Esophagus muscularis mucosa (tissue), 4 donors: ENCODE results near the gene ALAD. TPM values are rescaled to one million over a fixed set of nuclear protein-coding genes. Genes with fewer than 3 reads are reported as not detected.

Source experiments
- DNase-seq: peaks from one replicate; pipeline ENCODE4 v3.0.0-alpha.2; 2017; ENCODE audit errors: extremely low spot score
- H3K27ac ChIP-seq, 4 donors: fragments of 200-600 bp; sonication (generic); replicated peaks in 1 of 4; 1 replicate in 3 of 4; 2 replicates in 1 of 4; pipeline ENCODE4 v1.5.1; 2016 to 2019; ENCODE audit warnings: mild to moderate bottlenecking in 1 of 4
- H3K27me3 ChIP-seq, 4 donors: fragments of 200-600 bp; sonication (generic); one replicate each; pipeline versions ENCODE4 v1.5.1 to v1.6.0; 2016 to 2019
- H3K36me3 ChIP-seq, 4 donors: fragments of 200-600 bp; sonication (generic); one replicate each; pipeline ENCODE4 v1.5.1; 2016 to 2019
- H3K4me1 ChIP-seq, 4 donors: fragments of 200-600 bp; sonication (generic); one replicate each; pipeline ENCODE4 v1.5.1; 2016 to 2019
- H3K4me3 ChIP-seq, 4 donors: fragments of 200-600 bp; sonication (generic); 1 replicate in 2 of 4; 2 replicates in 2 of 4; pipeline ENCODE4 v1.5.1; 2016 to 2019; ENCODE audit warnings: mild to moderate bottlenecking in 4 of 4, moderate library complexity in 1 of 4
- H3K9me3 ChIP-seq, 4 donors: fragments of 200-600 bp; sonication (generic); 1 replicate in 3 of 4; 2 replicates in 1 of 4; pipeline ENCODE4 v1.5.1; 2016 to 2019
- CTCF ChIP-seq, 3 experiments: fragments of 200-600 bp in 2 of 3; fragments of 450-650 bp in 1 of 3; sonication (generic) in 2 of 3; IDR thresholded peaks; one replicate each; pipeline ENCODE4 v1.5.1; 2017 to 2019; ENCODE audit warnings: antibody characterized with exemption in 3 of 3, mild to moderate bottlenecking in 2 of 3, moderate library complexity in 1 of 3
- EP300 ChIP-seq: sonication (generic); formaldehyde crosslinking; IDR thresholded peaks from one replicate; pipeline ENCODE4 v1.6.1; 2017; ENCODE audit warnings: antibody characterized with exemption
- POLR2A ChIP-seq: fragments of 450-650 bp; IDR thresholded peaks from one replicate; pipeline ENCODE4 v1.6.1; 2017; ENCODE audit warnings: antibody characterized with exemption, moderate library complexity, mild to moderate bottlenecking, low read depth
- POLR2AphosphoS5 ChIP-seq, 2 donors: sonication (generic); formaldehyde crosslinking; IDR thresholded peaks; one replicate each; pipeline ENCODE4 v1.6.1; 2017; ENCODE audit warnings: antibody characterized with exemption in 2 of 2
- WGBS: methylation state at CpG from one replicate; pipeline ENCODE4 v1.1.5; 2018; 5-methylcytosine and 5-hydroxymethylcytosine counted together
- intact Hi-C: fragments of 100-400 bp; cut with DNase I; formaldehyde crosslinking; loops from one replicate; pipeline ENCODE4 v1.15.1; 2023
- total RNA-seq, 4 donors: library from RNA; depleted of rRNA; stranded (reverse); fragments of >200 nt; gene quantifications; one replicate each; pipeline versions ENCODE4 v1.1.0 to v1.2.1, GENCODE V29; 2016

The ALAD gene
- total RNA-seq, 4 donors from 2014 or later, result 18.2 to 31.1 (median 28.6) TPM

- H3K4me3 ChIP-seq, result no peak overlapping the region
- peaks cover 26 to 43% (median 32%) of the 10 kb centered on the region in 4 donors for H3K4me1 ChIP-seq
- TF ChIP-seq CTCF (IDR thresholded peaks at IDR 0.05), result no peak
- no peak for TF ChIP-seq POLR2AphosphoS5 (IDR thresholded peaks at IDR 0.05)
- TF ChIP-seq POLR2A, result no peak
- no peak for TF ChIP-seq EP300
- peaks cover 4 to 19% (median 15%) of the 10 kb centered on the region in 4 donors for H3K36me3 ChIP-seq
- intact Hi-C loops, result loop anchor here (5.0 to 10.0 kb wide), 4 partner anchors 51 to 254 kb away; partner anchors contain the start of genes BSPRY, RNF183 and WDR31
- no peak for DNase-seq
- no peak overlapping the region for H3K27ac ChIP-seq
- no peaks in the 10 kb centered on the region for H3K27me3 ChIP-seq
- no peaks in the 10 kb centered on the region for H3K9me3 ChIP-seq
- WGBS, result 72% methylated on average over 2 of the region's 2 CpGs
Observed at GRCh38 chr9:113403646-113404045, 2.6 kb upstream of the ALAD start.

GRCh38 chr9:113399646-113400200, 1.4 kb downstream of the ALAD start:
- Histone ChIP-seq H3K36me3 (peaks cover 0 to 14% (median 6%) of the 10 kb centered on the region in 4 donors), H3K4me3 (peak overlapping the region in 1 of 4 donors; percentile 6), H3K27ac (no peak overlapping the region), H3K27me3 (no peaks in the 10 kb centered on the region), H3K4me1 (peaks cover 26 to 27% (median 27%) of the 10 kb centered on the region in 4 donors), H3K9me3 (no peaks in the 10 kb centered on the region)
- no peak for DNase-seq
- 83% methylated on average over 3 of the region's 3 CpGs for WGBS
- TF ChIP-seq CTCF (IDR thresholded peaks at IDR 0.05), result no peak
- TF ChIP-seq POLR2A, result no peak
- no peak for TF ChIP-seq POLR2AphosphoS5 (IDR thresholded peaks at IDR 0.05)
- no peak for TF ChIP-seq EP300
- intact Hi-C loops, result loop anchor here (5.0 to 10.0 kb wide), 4 partner anchors 55 to 258 kb away; partner anchors contain the start of genes BSPRY, RNF183 and WDR31

GRCh38 chr9:113398796-113399195, 2.3 kb downstream of the ALAD start:
- no peak for DNase-seq
- TF ChIP-seq POLR2A, result no peak
- TF ChIP-seq CTCF (IDR thresholded peaks at IDR 0.05), result no peak
- no peak for TF ChIP-seq POLR2AphosphoS5 (IDR thresholded peaks at IDR 0.05)
- no peak for TF ChIP-seq EP300
- H3K36me3 ChIP-seq, result peaks cover 0 to 18% (median 6%) of the 10 kb centered on the region in 4 donors
- H3K27me3 ChIP-seq, result no peaks in the 10 kb centered on the region
- H3K4me3 ChIP-seq, result no peak overlapping the region
- intact Hi-C loops, result no loop called here
- peaks cover 26 to 27% (median 27%) of the 10 kb centered on the region in 4 donors for H3K4me1 ChIP-seq
- 92% methylated on average over 5 of the region's 5 CpGs for WGBS
- no peaks in the 10 kb centered on the region for H3K9me3 ChIP-seq
- no peak overlapping the region for H3K27ac ChIP-seq

- no peak overlapping the region for H3K27ac ChIP-seq
- intact Hi-C loops, result no loop called here
Observed at GRCh38 chr9:113397203-113397631, 3.9 kb downstream of the ALAD start.

More at GRCh38 chr9:113397203-113397631, 3.9 kb downstream of the ALAD start:
- peaks cover 2 to 32% (median 16%) of the 10 kb centered on the region in 4 donors for H3K36me3 ChIP-seq
- peaks cover 26 to 27% (median 27%) of the 10 kb centered on the region in 4 donors for H3K4me1 ChIP-seq
- TF ChIP-seq CTCF (IDR thresholded peaks at IDR 0.05) (no peak), POLR2A (no peak), EP300 (no peak), POLR2AphosphoS5 (IDR thresholded peaks at IDR 0.05) (no peak)
- H3K4me3 ChIP-seq, result no peak overlapping the region
- no peaks in the 10 kb centered on the region for H3K27me3 ChIP-seq
- 75% methylated on average over 3 of the region's 3 CpGs for WGBS
- DNase-seq, result no peak
- no peaks in the 10 kb centered on the region for H3K9me3 ChIP-seq
